Vagina (tissue), 2 donors: Measurements from ENCODE around the gene CRYAA.

Experiments used
- CTCF ChIP-seq, 3 experiments: fragments of 450-650 bp in 2 of 3; fragments of 200-600 bp in 1 of 3; sonication (generic) in 1 of 3; IDR thresholded peaks; one replicate each; pipeline ENCODE4 v1.5.1; 2017 to 2019; ENCODE audit warnings: antibody characterized with exemption in 3 of 3, mild to moderate bottlenecking in 2 of 3, moderate library complexity in 2 of 3
- POLR2AphosphoS5 ChIP-seq, 2 donors: sonication (generic); formaldehyde crosslinking; IDR thresholded peaks; one replicate each; pipeline ENCODE4 v1.9.0; 2017; ENCODE audit warnings: antibody characterized with exemption in 2 of 2, mild to moderate bottlenecking in 2 of 2, low read depth in 1 of 2; ENCODE audit not compliant: insufficient read depth in 1 of 2

GRCh38 chr21:43209575-43210453 lies 41.0 kb downstream of the CRYAA start:
- TF ChIP-seq CTCF (IDR thresholded peaks at IDR 0.05) = no peak
- no peak for TF ChIP-seq POLR2AphosphoS5 (IDR thresholded peaks at IDR 0.05; ENCODE audit: insufficient read depth in 1 of 2, low read depth in 1 of 2)
